HepG2 (cell line): Measurements from ENCODE around the gene NUDT3.

Experiments used
- BRF2 ChIP-seq: sonication (generic); formaldehyde crosslinking; IDR thresholded peaks from 2 replicates; pipeline ENCODE4 v1.8.1; 2022; ENCODE audit warnings: mild to moderate bottlenecking, missing genetic modification reagents
- CTCF ChIP-seq: sonication (generic); formaldehyde crosslinking; IDR thresholded peaks from 2 replicates; pipeline ENCODE4 v1.5.0; 2020; ENCODE audit warnings: mild to moderate bottlenecking, missing genetic modification reagents, moderate library complexity
- FOSL2 ChIP-seq: sonication (generic); formaldehyde crosslinking; IDR thresholded peaks from 2 replicates; pipeline ENCODE4 v1.4.0; 2020; ENCODE audit warnings: missing genetic modification reagents
- NR1H2 ChIP-seq: sonication (generic); formaldehyde crosslinking; IDR thresholded peaks from 2 replicates; pipeline ENCODE4 v1.8.1; 2022; ENCODE audit warnings: low read depth, missing genetic modification reagents, borderline replicate concordance
- POLR2AphosphoS5 ChIP-seq: IDR thresholded peaks from 2 replicates; pipeline ENCODE4 v1.6.1; 2012; ENCODE audit warnings: low read depth, low read length
- RBM22 ChIP-seq: fragments of 200-400 bp; formaldehyde crosslinking; optimal IDR thresholded peaks from 2 replicates; pipeline ENCODE3; 2017; ENCODE audit warnings: mild to moderate bottlenecking, low read length, moderate library complexity
- SP1 ChIP-seq, 2 experiments: fragments of 450-650 bp in 1 of 2; sonication (generic) in 1 of 2; formaldehyde crosslinking in 1 of 2; IDR thresholded peaks; 2 replicates each; pipeline versions ENCODE4 v1.4.0 to v1.6.1; 2016 to 2020; ENCODE audit warnings: missing genetic modification reagents in 1 of 2
- TAF1 ChIP-seq: sonication (generic); formaldehyde crosslinking; IDR thresholded peaks from 2 replicates; pipeline ENCODE4 v1.4.0; 2020; ENCODE audit warnings: missing genetic modification reagents
- ZNF501 ChIP-seq: sonication (generic); formaldehyde crosslinking; IDR thresholded peaks from 2 replicates; pipeline ENCODE4 v1.5.1; 2020; ENCODE audit warnings: mild to moderate bottlenecking, moderate library complexity, missing genetic modification reagents
- ZNF639 ChIP-seq: conservative IDR thresholded peaks from 2 replicates; pipeline ENCODE4 v1.6.1; 2018; ENCODE audit warnings: missing genetic modification reagents

- no peak for TF ChIP-seq POLR2AphosphoS5
- TF ChIP-seq ZNF639 (CRISPR knock-in tag) = no peak
- TF ChIP-seq FOSL2 (CRISPR knock-in tag) = no peak
- no peak for TF ChIP-seq RBM22
- no peak for TF ChIP-seq ZNF501 (CRISPR knock-in tag)
- TF ChIP-seq BRF2 = no peak
- no peak for TF ChIP-seq TAF1 (CRISPR knock-in tag)
- no peak for TF ChIP-seq NR1H2 (CRISPR knock-in tag)
- no peak for TF ChIP-seq SP1 (IDR thresholded peaks at IDR 0.05)
- TF ChIP-seq SP1 (CRISPR knock-in tag; IDR thresholded peaks at IDR 0.05) = no peak
- no peak for TF ChIP-seq CTCF (CRISPR knock-in tag)
Measured at GRCh38 chr6:34305982-34306708, 86.3 kb downstream of the NUDT3 start.
